Aorta (tissue), 5 donors: Measurements from ENCODE around the gene ZNF217. TPM values are rescaled to one million over a fixed set of nuclear protein-coding genes. Genes with fewer than 3 reads are reported as not detected.
"Not testable (repeated sequence)": the region's sequence is repeated elsewhere in the genome, so short reads cannot be mapped to it uniquely, and the experiment has no call there.

Experiments used
- ATAC-seq: fragments of 200-7000 bp; cut with Tn5 transposase; one replicate; pipeline ENCODE4 v1.9.1; 2022; ENCODE audit warnings: moderate library complexity; ENCODE audit not compliant: low FRiP score
- DNase-seq, 2 donors: peaks; one replicate each; pipeline ENCODE4 v3.0.0-alpha.2; 2020
- H3K27ac ChIP-seq, 2 donors: one replicate each; pipeline ENCODE4 v1.5.1; 2013; ENCODE audit warnings: low read length in 2 of 2, mild to moderate bottlenecking in 2 of 2, moderate library complexity in 2 of 2, control low read depth in 1 of 2, inconsistent platforms in 1 of 2, low read depth in 1 of 2
- H3K27me3 ChIP-seq, 2 donors: one replicate each; pipeline ENCODE4 v1.6.1; 2013; ENCODE audit warnings: control low read depth in 1 of 2, low read length in 1 of 2, mild to moderate bottlenecking in 1 of 2, moderate library complexity in 1 of 2; ENCODE audit not compliant: insufficient read depth in 2 of 2, control insufficient read depth in 1 of 2
- H3K36me3 ChIP-seq, 2 donors: one replicate each; pipeline ENCODE4 v1.6.1; 2013; ENCODE audit warnings: control low read depth in 1 of 2, low read length in 1 of 2, mild to moderate bottlenecking in 1 of 2; ENCODE audit not compliant: insufficient read depth in 2 of 2, control insufficient read depth in 1 of 2
- H3K4me1 ChIP-seq, 2 donors: one replicate each; pipeline ENCODE4 v1.6.1; 2013; ENCODE audit warnings: low read length in 2 of 2, control low read depth in 1 of 2, mild to moderate bottlenecking in 1 of 2, moderate library complexity in 1 of 2; ENCODE audit not compliant: insufficient read depth in 2 of 2, control insufficient read depth in 1 of 2
- H3K4me3 ChIP-seq, 2 donors: one replicate each; pipeline ENCODE4 v1.5.1; 2013; ENCODE audit warnings: low read length in 2 of 2, control low read depth in 1 of 2, mild to moderate bottlenecking in 1 of 2
- H3K9me3 ChIP-seq: one replicate; pipeline ENCODE4 v1.6.1; 2013; ENCODE audit warnings: mild to moderate bottlenecking, low read length; ENCODE audit not compliant: control insufficient read depth
- WGBS, 2 donors: extraction: QIAGEN DNeasy Blood & Tissue Kit; methylation state at CpG; one replicate each; pipeline ENCODE4 v1.1.7; 2013; 5-methylcytosine and 5-hydroxymethylcytosine counted together
- intact Hi-C, 2 donors: fragments of 100-400 bp; cut with DNase I; formaldehyde crosslinking; loops; one replicate each; pipeline versions ENCODE4 v1.14.2 to v1.15.0; 2022
- polyA plus RNA-seq, 2 donors: library from polyadenylated mRNA; stranded (reverse); fragments of 200-250 nt; gene quantifications; one replicate each; pipeline ENCODE4 v1.2.3, GENCODE V29; 2013
- total RNA-seq, 2 donors: library from RNA; stranded (reverse); fragmentation: NEBNext Ultra II Directional; extraction: Animal tissue kit (Norgen Biotek cat#: 25700); gene quantifications; one replicate each; pipeline ENCODE4 v1.2.1, GENCODE V29; 2021
- donor health status: healthy with polysubstance abuse.
- donor health status: Bipolar disorder and iron deficiency.
- donor health status: DM: no; HTN: no; CAD: no.
- donor health status: DM: no; HTN: no; CAD: no.
- donor health status: DM: yes; HTN: yes; CAD: no.

The ZNF217 gene
- total and polyA plus RNA-seq, 4 donors = 3.4 to 30.9 (median 15.3) TPM

DNA sequence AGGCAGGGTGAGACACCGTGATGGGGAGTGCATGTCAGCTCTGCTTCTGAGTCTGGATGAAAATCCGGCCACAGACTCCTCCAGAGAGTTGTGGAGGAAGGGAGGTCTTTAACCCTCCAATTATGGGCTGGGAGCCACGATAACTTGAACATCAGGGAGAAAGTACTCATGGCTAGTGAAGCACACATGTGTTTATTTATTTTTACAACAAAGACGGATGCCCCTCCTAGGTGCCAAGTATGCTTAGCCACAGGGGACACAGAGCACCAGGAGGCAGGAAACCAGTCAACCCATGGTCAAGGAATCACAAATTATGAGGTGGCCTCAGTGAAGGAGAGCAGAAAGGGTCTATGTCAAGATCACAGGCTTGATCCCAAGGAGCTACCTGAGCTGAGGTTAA lies 54.1 kb downstream of the ZNF217 start:
- WGBS, 2 donors = 17 to 27% methylated on average over 4 of the region's 4 CpGs
- intact Hi-C loops = no loop called here

DNA sequence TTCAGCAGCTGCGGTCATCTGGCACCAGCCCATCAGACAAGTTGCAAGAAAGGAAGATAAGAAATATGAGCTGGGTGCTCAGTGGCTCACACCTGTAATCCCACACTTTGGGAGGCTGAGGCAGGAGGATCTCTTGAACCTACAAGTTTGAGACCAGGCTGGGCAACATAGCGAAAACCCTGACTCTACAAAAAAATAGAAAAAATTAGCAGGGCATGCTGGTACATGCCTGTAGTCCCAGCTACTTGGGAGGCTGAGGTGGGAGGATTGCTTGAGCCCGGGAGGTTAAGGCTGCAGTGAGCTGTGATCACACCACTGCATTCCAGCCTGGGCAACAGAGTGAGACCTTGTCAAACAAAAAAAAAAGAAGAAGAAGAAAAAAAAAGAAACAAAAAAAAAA lies 57.3 kb downstream of the ZNF217 start:
- intact Hi-C loops, ATAC-seq: not testable (repeated sequence)

More for the DNA sequence above, 54.1 kb downstream of the ZNF217 start:
- DNase-seq (no peak), ATAC-seq (no peak)
- Histone ChIP-seq H3K36me3 (no peaks in the 10 kb centered on the region), H3K4me1 (no peaks in the 10 kb centered on the region), H3K27me3 (no peaks in the 10 kb centered on the region), H3K9me3 (no peaks in the 10 kb centered on the region), H3K27ac (no peak overlapping the region), H3K4me3 (no peak overlapping the region)

DNA sequence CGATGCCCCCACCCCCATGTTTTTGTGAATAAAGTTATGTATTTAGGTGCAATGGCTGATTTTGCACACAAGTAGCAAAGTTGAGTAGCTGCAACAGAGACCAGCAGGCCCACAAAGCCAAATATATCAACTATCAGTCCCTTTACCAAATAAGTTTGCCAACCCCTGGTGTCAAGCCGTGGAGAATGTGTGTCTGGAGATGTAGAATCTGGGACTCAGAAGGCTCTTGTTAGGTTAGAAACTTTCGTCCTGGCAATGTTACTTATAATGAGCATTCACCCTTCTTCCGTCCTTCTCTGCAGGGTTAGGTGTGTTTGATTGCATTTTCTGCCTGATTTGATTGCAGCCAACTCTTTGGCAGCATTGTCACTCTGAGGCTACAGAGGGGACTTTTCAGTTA lies 57.8 kb downstream of the ZNF217 start:
- ATAC-seq (no peak), DNase-seq (no peak)
- intact Hi-C loops = no loop called here
- H3K36me3 ChIP-seq = no peaks in the 10 kb centered on the region
- 75 to 79% methylated on average over 4 of the region's 4 CpGs for WGBS, 2 donors
- H3K9me3 ChIP-seq = no peaks in the 10 kb centered on the region
- H3K27me3 ChIP-seq = no peaks in the 10 kb centered on the region
- no peak overlapping the region for H3K27ac ChIP-seq
- H3K4me1 ChIP-seq = no peaks in the 10 kb centered on the region
- no peak overlapping the region for H3K4me3 ChIP-seq

More for the DNA sequence above, 57.3 kb downstream of the ZNF217 start:
- H3K27me3 ChIP-seq, H3K36me3 ChIP-seq, H3K4me3 ChIP-seq, H3K9me3 ChIP-seq, DNase-seq, H3K27ac ChIP-seq, H3K4me1 ChIP-seq: not testable (repeated sequence)
- WGBS, 2 donors = 83 to 85% methylated on average over 3 of the region's 3 CpGs

DNA sequence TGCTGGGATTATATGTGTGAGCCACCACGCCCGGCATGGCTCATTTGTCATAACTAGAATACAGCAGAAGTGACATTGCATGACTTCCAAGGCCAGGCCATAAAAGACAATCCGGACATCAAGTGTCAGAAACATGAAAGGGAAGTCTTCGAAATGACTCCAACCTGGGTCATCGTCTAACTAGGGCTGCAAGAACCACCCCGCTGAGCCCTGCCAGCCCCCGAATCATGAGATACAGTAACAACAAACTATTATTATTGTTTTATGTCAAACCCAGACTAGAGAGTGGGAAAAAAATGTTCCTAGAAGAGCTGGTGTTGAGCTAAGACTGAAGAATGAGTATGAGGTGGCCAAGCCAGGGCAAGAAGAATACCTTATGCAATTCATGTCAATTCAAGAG lies 59.6 kb downstream of the ZNF217 start:
- no peak overlapping the region for H3K27ac ChIP-seq
- H3K9me3 ChIP-seq = no peaks in the 10 kb centered on the region
- H3K27me3 ChIP-seq = no peaks in the 10 kb centered on the region
- no peak for DNase-seq
- no peak overlapping the region for H3K4me3 ChIP-seq
- no peaks in the 10 kb centered on the region for H3K4me1 ChIP-seq
- no peaks in the 10 kb centered on the region for H3K36me3 ChIP-seq
- 86 to 88% methylated on average over 7 of the region's 7 CpGs for WGBS, 2 donors
- ATAC-seq = no peak
- intact Hi-C loops = no loop called here

DNA sequence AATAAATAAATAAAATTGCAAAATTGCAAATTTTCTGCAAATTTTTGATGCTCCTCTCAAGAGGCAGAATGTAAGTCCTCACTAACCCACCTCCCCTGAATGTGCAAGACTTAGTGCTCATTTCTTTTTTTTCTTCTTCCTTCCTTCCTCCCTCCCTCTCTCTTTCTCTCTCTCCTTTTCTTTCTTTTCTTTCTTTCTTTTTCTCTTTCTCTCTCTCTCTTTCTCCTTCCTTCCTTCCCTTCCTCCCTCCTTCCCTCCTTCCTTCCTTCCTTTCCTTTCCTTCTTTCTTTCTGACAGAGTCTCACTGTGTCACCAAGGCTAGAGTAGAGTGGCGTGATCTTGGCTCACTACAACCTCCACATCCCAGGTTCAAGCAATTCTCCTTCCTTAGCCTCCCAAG lies 60.1 kb downstream of the ZNF217 start:
- no peak for DNase-seq
- H3K27ac ChIP-seq = no peak overlapping the region
- H3K4me3 ChIP-seq = no peak overlapping the region
- H3K4me1 ChIP-seq = no peaks in the 10 kb centered on the region
- intact Hi-C loops = no loop called here
- no peaks in the 10 kb centered on the region for H3K9me3 ChIP-seq
- ATAC-seq = no peak
- WGBS, 2 donors = 89 to 92% methylated on average over 1 of the region's 1 CpG
- no peaks in the 10 kb centered on the region for H3K27me3 ChIP-seq
- no peaks in the 10 kb centered on the region for H3K36me3 ChIP-seq

DNA sequence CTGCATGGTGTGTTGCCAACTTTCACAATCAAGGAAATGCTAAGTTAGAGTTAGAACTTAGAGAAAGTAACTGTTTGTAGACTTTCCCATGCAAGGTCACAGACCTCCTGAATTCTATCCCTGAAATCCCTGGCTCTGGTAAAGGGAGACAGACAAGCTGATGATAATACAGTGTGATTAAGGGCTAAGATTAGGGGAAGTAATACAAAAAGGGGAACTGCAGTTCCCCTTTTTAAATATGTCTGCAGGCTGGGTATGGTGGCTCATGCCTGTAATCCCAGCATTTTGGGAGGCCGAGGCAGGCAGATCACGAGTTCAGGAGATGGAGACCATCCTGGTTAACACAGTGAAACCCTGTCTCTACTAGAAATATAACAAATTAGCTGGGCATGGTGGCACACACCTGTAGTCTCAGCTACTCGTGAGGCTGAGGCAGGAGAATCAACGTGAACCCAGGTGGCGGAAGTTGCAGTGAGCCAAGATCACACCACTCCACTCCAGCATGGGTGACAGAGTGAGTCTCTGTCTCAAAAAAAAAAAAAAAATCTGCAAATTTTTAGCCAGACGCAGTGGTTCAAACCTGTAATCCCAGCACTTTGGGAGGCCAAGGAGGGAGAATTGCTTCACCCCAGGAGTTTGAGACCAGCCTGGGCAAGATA lies 60.9 kb downstream of the ZNF217 start:
- H3K4me3 ChIP-seq, intact Hi-C loops, H3K9me3 ChIP-seq, H3K4me1 ChIP-seq, ATAC-seq, DNase-seq, H3K27me3 ChIP-seq, H3K36me3 ChIP-seq, H3K27ac ChIP-seq: not testable (repeated sequence)
- WGBS, 2 donors = 85 to 90% methylated on average over 6 of the region's 6 CpGs

DNA sequence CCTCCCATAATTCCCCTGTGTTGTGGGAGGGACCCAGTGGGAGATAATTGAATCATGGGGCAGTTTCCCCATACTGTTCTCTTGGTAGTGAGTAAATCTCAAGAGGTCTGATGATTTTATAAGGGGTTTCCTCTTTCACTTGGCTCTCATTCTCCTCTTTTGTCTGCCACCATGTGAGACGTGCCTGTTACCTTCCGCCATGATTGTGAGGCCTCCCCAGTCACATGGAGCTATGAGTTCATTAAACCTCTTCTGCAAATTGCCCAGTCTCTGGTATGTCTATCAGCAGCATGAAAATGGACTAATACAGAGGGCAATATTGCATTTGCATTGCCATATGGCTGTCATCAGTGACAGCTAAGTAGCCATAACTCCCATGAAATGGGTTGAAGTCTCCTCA lies 63.2 kb downstream of the ZNF217 start:
- DNase-seq = no peak
- WGBS, 2 donors = 67 to 69% methylated on average over 2 of the region's 2 CpGs
- H3K9me3 ChIP-seq = no peaks in the 10 kb centered on the region
- H3K27ac ChIP-seq = no peak overlapping the region
- H3K4me1 ChIP-seq = no peaks in the 10 kb centered on the region
- no peaks in the 10 kb centered on the region for H3K27me3 ChIP-seq
- no peak overlapping the region for H3K4me3 ChIP-seq
- no peaks in the 10 kb centered on the region for H3K36me3 ChIP-seq
- intact Hi-C loops = no loop called here
- no peak for ATAC-seq

DNA sequence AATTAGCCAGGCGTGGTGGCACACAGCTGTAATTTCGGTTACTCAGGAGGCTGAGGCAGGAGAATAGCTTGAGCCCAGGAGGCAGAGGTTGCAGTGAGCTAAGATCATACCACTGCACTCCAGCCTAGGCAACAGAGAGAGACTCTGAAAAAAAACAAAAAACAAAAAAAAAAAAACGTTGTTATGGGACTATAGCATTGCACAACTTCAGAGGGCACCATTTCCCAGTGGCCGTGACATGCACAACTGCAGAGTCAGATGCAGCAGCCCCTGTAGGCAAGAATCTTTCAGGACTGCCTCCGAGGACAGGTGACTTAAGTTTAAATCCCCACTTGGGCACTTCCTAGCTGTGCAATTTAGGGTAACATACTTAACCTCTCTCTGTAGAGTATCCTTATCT lies 64.0 kb downstream of the ZNF217 start:
- Histone ChIP-seq H3K27ac (no peak overlapping the region), H3K4me1 (no peaks in the 10 kb centered on the region), H3K4me3 (no peak overlapping the region), H3K9me3 (no peaks in the 10 kb centered on the region), H3K27me3 (no peaks in the 10 kb centered on the region), H3K36me3 (no peaks in the 10 kb centered on the region)
- ATAC-seq (no peak), DNase-seq (no peak)
- 78 to 85% methylated on average over 5 of the region's 5 CpGs for WGBS, 2 donors
- intact Hi-C loops = no loop called here

DNA sequence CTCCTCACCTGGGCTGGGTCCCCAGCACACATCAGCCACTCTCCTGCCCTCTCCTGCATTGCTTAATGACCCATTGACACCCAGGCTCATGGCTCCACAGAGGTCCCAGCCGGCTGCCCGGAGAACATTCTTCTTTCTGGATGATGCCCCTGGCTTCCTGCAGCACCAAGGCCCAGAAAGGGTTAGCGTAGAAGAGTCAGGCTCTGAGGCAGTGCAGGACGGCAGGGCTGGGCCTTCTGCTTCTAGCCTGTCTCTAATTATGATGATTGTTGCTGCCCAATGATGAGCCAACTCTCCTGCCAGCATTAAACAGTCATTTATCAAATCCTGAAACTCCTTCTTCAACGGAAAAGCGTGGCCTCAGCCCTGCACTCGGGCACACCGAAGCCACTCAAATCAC lies 66.4 kb downstream of the ZNF217 start:
- H3K36me3 ChIP-seq = no peaks in the 10 kb centered on the region
- intact Hi-C loops = no loop called here
- 54 to 65% methylated on average over 8 of the region's 8 CpGs for WGBS, 2 donors
- no peak for DNase-seq
- no peaks in the 10 kb centered on the region for H3K4me1 ChIP-seq
- H3K27ac ChIP-seq = no peak overlapping the region
- ATAC-seq = no peak
- no peak overlapping the region for H3K4me3 ChIP-seq
- no peaks in the 10 kb centered on the region for H3K27me3 ChIP-seq
- no peaks in the 10 kb centered on the region for H3K9me3 ChIP-seq
